Activated CD8-positive, alpha-beta memory T cell treated with anti-CD3 and anti-CD28 coated beads, Interleukin-2, amount 10 ng/mL, durations not matched to agents 7 days and 5 days (primary cell): ENCODE data around the gene MLH1. TPM values are rescaled to one million over a fixed set of nuclear protein-coding genes. Genes with fewer than 3 reads are reported as not detected.
A peak's percentile ranks its signal among the peaks of the same experiment; 100 is the strongest.
"Not testable (repeated sequence)": the region's sequence is repeated elsewhere in the genome, so short reads cannot be mapped to it uniquely, and the experiment has no call there.

Source experiments
- ATAC-seq: fragments of 150-1000 bp; cut with Tn5 transposase; one replicate; pipeline ENCODE4 v1.10.0; 2021; ENCODE audit warnings: moderate library complexity
- CTCF ChIA-PET: fragments of 350-600 bp; sonication (Branson Sonifier 250); formaldehyde crosslinking; loops from one replicate; lab custom pipeline; 2021; ENCODE audit warnings: antibody characterized with exemption; lab: Charles Lee
- DNase-seq: peaks from one replicate; pipeline ENCODE4 v3.0.0-alpha.2; 2020
- H3K27ac Mint-ChIP-seq: one replicate; pipeline ENCODE4 v1.8.0; 2021; ENCODE audit warnings: mild to moderate bottlenecking, mixed read lengths
- H3K27me3 Mint-ChIP-seq: one replicate; pipeline ENCODE4 v1.8.0; 2021; ENCODE audit warnings: mixed read lengths
- H3K36me3 Mint-ChIP-seq: one replicate; pipeline ENCODE4 v1.8.0; 2021; ENCODE audit warnings: mild to moderate bottlenecking, mixed read lengths
- H3K4me1 Mint-ChIP-seq: one replicate; pipeline ENCODE4 v1.8.0; 2021; ENCODE audit warnings: mixed read lengths
- H3K4me3 Mint-ChIP-seq: one replicate; pipeline ENCODE4 v1.8.0; 2021; ENCODE audit warnings: mild to moderate bottlenecking, moderate library complexity, mixed read lengths
- H3K9me3 Mint-ChIP-seq: one replicate; pipeline ENCODE4 v1.8.0; 2022; ENCODE audit warnings: low read depth, mixed read lengths
- total RNA-seq, 2 experiments: library from RNA; stranded (reverse); gene quantifications; one replicate each; pipeline ENCODE4 v1.2.3, GENCODE V29; 2021

The MLH1 gene
- 10 to 100 TPM; 65.3 to 71.8 TPM for total RNA-seq

GRCh38 chr3:36993326-36994283 is at the start of gene MLH1:
TSS of gene MLH1 (plus strand) at chr3:36993518. CDS start at chr3:36993548, 30 bp downstream.
- Mint-ChIP-seq H3K36me3 (peaks cover 55% of the 10 kb centered on the region), H3K4me3 (no peak within 1 kb of the TSS), H3K27me3 (no peaks in the 10 kb centered on the region), H3K27ac (no peak within 1 kb of the TSS), H3K9me3 (no peaks in the 10 kb centered on the region), H3K4me1 (peaks cover 36% of the 10 kb centered on the region)
- peak; percentile 88 for ATAC-seq
- CTCF ChIA-PET = interaction anchor here (0.7 to 2.1 kb wide), 9 partner anchors 12 to 220 kb away, joined by 3 to 8 read pairs (median 3); no protein-coding TSS in a partner anchor
- peak; percentile 100 for DNase-seq

- H3K4me1 Mint-ChIP-seq = peaks cover 13% of the 10 kb centered on the region
- no peak overlapping the region for H3K27ac Mint-ChIP-seq
These were observed 49.7 kb upstream of the MLH1 start for GRCh38 chr3:36943601-36944000.

GRCh38 chr3:36944012-36944640 is 49.2 kb upstream of the MLH1 start:
- ATAC-seq = peak; percentile 50
- DNase-seq = peak; percentile 44
- H3K9me3 Mint-ChIP-seq = peaks cover 4% of the 10 kb centered on the region
- peaks cover 3% of the 10 kb centered on the region for H3K27me3 Mint-ChIP-seq
- H3K36me3 Mint-ChIP-seq = peaks cover 21% of the 10 kb centered on the region
- no peak overlapping the region for H3K27ac Mint-ChIP-seq
- peaks cover 13% of the 10 kb centered on the region for H3K4me1 Mint-ChIP-seq
- H3K4me3 Mint-ChIP-seq = peak overlapping the region; percentile 68
- CTCF ChIA-PET = interaction anchor here (0.6 to 3.3 kb wide), 8 partner anchors 14 to 213 kb away, joined by 3 to 37 read pairs (median 3); partner anchors contain the start of gene MLH1

More at GRCh38 chr3:36943601-36944000, 49.7 kb upstream of the MLH1 start:
- ATAC-seq = no peak
- DNase-seq = no peak
- H3K4me3 Mint-ChIP-seq = peak overlapping the region; percentile 68
- peaks cover 2% of the 10 kb centered on the region for H3K9me3 Mint-ChIP-seq
- H3K36me3 Mint-ChIP-seq = peaks cover 18% of the 10 kb centered on the region
- CTCF ChIA-PET = interaction anchor here (1.0 to 3.3 kb wide), 6 partner anchors 14 to 212 kb away, joined by 3 to 37 read pairs (median 4); no protein-coding TSS in a partner anchor
- peaks cover 3% of the 10 kb centered on the region for H3K27me3 Mint-ChIP-seq

GRCh38 chr3:36944641-36945270 is 48.6 kb upstream of the MLH1 start, which contains the start of gene TRANK1:
TSS of gene TRANK1 (minus strand) at chr3:36945054. CDS start at chr3:36944809, 245 bp downstream.
- CTCF ChIA-PET = interaction anchor here (1.0 to 3.3 kb wide), 6 partner anchors 13 to 213 kb away, joined by 3 to 37 read pairs (median 4); no protein-coding TSS in a partner anchor
- DNase-seq (peak; percentile 86), ATAC-seq (peak; percentile 77)
- peak within 1 kb of the TSS; percentile 72 for H3K4me3 Mint-ChIP-seq
- H3K27ac Mint-ChIP-seq = peak within 1 kb of the TSS; percentile 43
- H3K9me3 Mint-ChIP-seq = peaks cover 7% of the 10 kb centered on the region
- H3K4me1 Mint-ChIP-seq = peaks cover 13% of the 10 kb centered on the region
- peaks cover 25% of the 10 kb centered on the region for H3K36me3 Mint-ChIP-seq
- H3K27me3 Mint-ChIP-seq = peaks cover 8% of the 10 kb centered on the region

- Mint-ChIP-seq H3K4me3 (peak overlapping the region; percentile 72), H3K27me3 (peaks cover 8% of the 10 kb centered on the region), H3K9me3 (peaks cover 7% of the 10 kb centered on the region), H3K27ac (no peak overlapping the region), H3K4me1 (peaks cover 13% of the 10 kb centered on the region), H3K36me3 (peaks cover 25% of the 10 kb centered on the region)
- no peak for DNase-seq
- CTCF ChIA-PET = interaction anchor here (0.9 to 3.3 kb wide), 5 partner anchors 12 to 214 kb away, joined by 3 to 37 read pairs (median 5); no protein-coding TSS in a partner anchor
- ATAC-seq = no peak
These were observed 47.9 kb upstream of the MLH1 start for GRCh38 chr3:36945333-36945980.

- not testable (repeated sequence) for H3K4me3 Mint-ChIP-seq, H3K9me3 Mint-ChIP-seq, H3K27me3 Mint-ChIP-seq, DNase-seq, H3K27ac Mint-ChIP-seq, ATAC-seq
- Mint-ChIP-seq H3K36me3 (peaks cover 25% of the 10 kb centered on the region), H3K4me1 (peaks cover 13% of the 10 kb centered on the region)
- CTCF ChIA-PET = interaction anchor here (0.9 to 1.2 kb wide), 2 partner anchors 11 to 43 kb away, joined by 3 to 6 read pairs; no protein-coding TSS in a partner anchor
These were observed 45.5 kb upstream of the MLH1 start for GRCh38 chr3:36947814-36948213.

- peaks cover 11% of the 10 kb centered on the region for H3K4me1 Mint-ChIP-seq
- CTCF ChIA-PET = interaction anchor here (1.2 kb wide), 1 partner anchor 85 kb away, joined by 3 read pairs; no protein-coding TSS in a partner anchor
- ATAC-seq (no peak), DNase-seq (no peak)
- no peaks in the 10 kb centered on the region for H3K9me3 Mint-ChIP-seq
- H3K27me3 Mint-ChIP-seq = peaks cover 1% of the 10 kb centered on the region
- H3K4me3 Mint-ChIP-seq = no peak overlapping the region
- H3K27ac Mint-ChIP-seq = no peak overlapping the region
- peaks cover under 1% of the 10 kb centered on the region for H3K36me3 Mint-ChIP-seq
These were observed 38.7 kb upstream of the MLH1 start for GRCh38 chr3:36954452-36955134.

- no peaks in the 10 kb centered on the region for H3K27me3 Mint-ChIP-seq
- no peak for ATAC-seq
- H3K4me1 Mint-ChIP-seq = peaks cover 12% of the 10 kb centered on the region
- H3K4me3 Mint-ChIP-seq = no peak overlapping the region
- no peaks in the 10 kb centered on the region for H3K36me3 Mint-ChIP-seq
- H3K9me3 Mint-ChIP-seq = no peaks in the 10 kb centered on the region
- CTCF ChIA-PET = interaction anchor here (0.7 to 6.7 kb wide), 3 partner anchors 11 to 51 kb away, joined by 3 to 65 read pairs (median 37); partner anchors contain the start of gene TRANK1
- H3K27ac Mint-ChIP-seq = no peak overlapping the region
- no peak for DNase-seq
These were observed 37.2 kb upstream of the MLH1 start for GRCh38 chr3:36956155-36956554.

GRCh38 chr3:36957063-36957462 is 36.3 kb upstream of the MLH1 start:
- Mint-ChIP-seq H3K36me3 (no peaks in the 10 kb centered on the region), H3K27ac (no peak overlapping the region), H3K4me3 (no peak overlapping the region), H3K9me3 (no peaks in the 10 kb centered on the region), H3K27me3 (no peaks in the 10 kb centered on the region), H3K4me1 (peaks cover 12% of the 10 kb centered on the region)
- ATAC-seq = no peak
- CTCF ChIA-PET = interaction anchor here (0.7 to 6.7 kb wide), 6 partner anchors 12 to 255 kb away, joined by 3 to 65 read pairs (median 3); partner anchors contain the start of gene TRANK1
- DNase-seq = no peak

GRCh38 chr3:36957862-36958686 is 35.2 kb upstream of the MLH1 start:
- H3K4me3 Mint-ChIP-seq = no peak overlapping the region
- peaks cover 12% of the 10 kb centered on the region for H3K4me1 Mint-ChIP-seq
- no peaks in the 10 kb centered on the region for H3K36me3 Mint-ChIP-seq
- H3K9me3 Mint-ChIP-seq = no peaks in the 10 kb centered on the region
- no peak for ATAC-seq
- H3K27me3 Mint-ChIP-seq = no peaks in the 10 kb centered on the region
- no peak overlapping the region for H3K27ac Mint-ChIP-seq
- DNase-seq = no peak
- CTCF ChIA-PET = interaction anchor here (0.6 to 6.7 kb wide), 45 partner anchors 8 to 992 kb away, joined by 3 to 65 read pairs (median 4); partner anchors contain the start of genes EPM2AIP1, MLH1 and TRANK1

GRCh38 chr3:36959821-36960220 is 33.5 kb upstream of the MLH1 start:
- Mint-ChIP-seq H3K4me3 (no peak overlapping the region), H3K9me3 (no peaks in the 10 kb centered on the region), H3K27me3 (no peaks in the 10 kb centered on the region), H3K4me1 (peaks cover 15% of the 10 kb centered on the region), H3K36me3 (no peaks in the 10 kb centered on the region), H3K27ac (no peak overlapping the region)
- DNase-seq (no peak), ATAC-seq (no peak)
- CTCF ChIA-PET = interaction anchor here (0.8 to 6.7 kb wide), 12 partner anchors 8 to 230 kb away, joined by 3 to 65 read pairs (median 6); no protein-coding TSS in a partner anchor
